OCI-M1 (cell line): Measurements from ENCODE around the gene NXNL2.

Experiments used
- DNase-seq: peaks from one replicate; lab custom pipeline; 2025; lab: John Stamatoyannopoulos, UW

NXNL2 gene

DNA sequence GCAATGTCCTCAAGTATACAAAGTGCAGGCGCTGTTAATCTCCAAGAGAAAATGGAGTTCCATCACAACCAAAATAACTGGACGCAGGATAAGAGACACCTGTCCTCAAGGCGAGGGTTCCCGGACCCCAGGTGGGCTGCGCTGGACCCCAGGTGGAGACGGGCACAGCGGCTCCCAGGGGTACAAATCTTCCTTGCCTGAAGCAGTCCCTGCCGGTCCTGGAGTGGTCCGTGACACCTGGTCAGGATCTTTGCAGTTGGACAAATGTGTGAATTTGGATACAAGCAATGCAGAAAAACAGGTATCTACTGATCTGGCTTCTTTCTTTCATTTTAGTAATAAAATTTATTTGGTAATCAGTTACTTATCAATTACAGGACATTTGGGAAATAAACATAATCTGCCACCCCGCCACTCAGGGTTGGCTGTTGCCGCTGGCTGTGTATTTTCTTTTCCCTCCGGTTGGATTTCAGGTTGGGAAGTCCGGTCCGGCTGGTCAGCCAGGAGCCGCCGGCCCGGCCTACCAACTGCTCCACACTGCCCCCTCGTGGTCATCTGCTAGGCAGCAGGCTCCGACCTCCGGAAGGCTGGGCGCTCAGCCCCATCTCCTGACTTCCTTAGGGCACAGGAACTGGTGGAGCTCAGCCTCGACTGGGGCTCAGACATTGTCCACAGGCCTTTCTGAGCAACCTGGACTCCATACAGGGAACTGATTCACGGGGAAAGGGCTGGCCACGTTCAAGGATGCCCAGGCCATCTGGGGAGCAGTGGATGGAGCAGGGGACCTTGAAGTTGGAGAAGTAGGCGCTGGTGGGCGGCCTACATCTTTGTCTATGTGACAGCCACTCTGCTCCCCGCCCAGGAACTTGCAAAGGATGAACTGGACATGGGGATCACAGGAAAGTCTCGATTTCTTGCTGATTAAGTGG lies 43.4 kb downstream of the NXNL2 start:
- peak; percentile 79 for DNase-seq

DNA sequence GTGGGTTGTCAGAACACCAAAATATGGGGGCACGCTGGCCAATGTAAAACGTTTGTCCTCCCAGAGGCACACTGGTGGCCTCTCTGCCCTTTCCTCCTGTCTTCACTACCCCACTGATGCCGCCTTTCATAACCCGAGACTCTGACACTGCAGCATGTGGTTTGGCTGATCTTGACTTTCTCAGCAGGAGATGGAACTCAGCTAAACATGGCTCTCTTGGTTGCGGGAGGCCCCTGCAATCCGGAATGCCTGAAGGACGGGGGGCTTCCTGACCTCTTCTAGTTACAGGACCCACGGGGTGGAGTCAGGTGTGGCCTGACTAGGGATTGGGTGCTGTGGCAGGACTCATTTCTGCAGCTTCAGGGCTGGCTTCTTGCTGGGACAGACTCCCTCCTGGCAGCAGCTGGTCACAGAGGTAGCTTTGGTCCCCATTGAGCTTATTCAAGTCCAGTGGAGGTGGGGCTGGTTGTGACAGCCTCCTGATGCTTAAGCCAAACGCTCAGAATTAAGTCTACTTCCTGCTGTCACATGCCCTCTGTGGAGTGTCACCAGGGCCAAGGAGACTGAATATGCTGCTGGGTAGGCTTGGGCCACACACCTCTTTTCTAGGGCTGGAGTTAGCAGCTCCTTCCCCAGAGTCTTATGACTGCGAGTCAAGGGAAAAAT lies 44.2 kb downstream of the NXNL2 start:
- DNase-seq = no peak

DNA sequence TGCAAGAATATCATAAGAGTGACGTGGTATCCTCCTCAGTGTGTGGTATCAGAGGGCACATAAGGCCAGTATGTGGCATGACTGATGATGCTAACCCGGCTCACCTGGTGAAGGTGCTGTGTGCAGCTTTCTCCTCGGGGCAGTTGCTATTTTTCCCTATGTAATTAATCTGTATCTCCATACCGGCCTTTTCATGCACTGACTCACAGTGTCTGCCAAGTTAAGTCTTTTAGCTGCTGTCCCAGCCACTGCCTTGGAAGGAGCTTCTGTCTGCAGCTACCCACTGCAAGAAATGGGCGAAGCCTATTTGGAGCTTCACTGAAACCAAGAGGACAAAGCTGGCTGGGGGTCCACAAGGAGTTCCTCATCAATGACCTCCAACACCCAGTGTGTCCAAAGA lies 46.0 kb downstream of the NXNL2 start:
- DNase-seq = no peak

DNA sequence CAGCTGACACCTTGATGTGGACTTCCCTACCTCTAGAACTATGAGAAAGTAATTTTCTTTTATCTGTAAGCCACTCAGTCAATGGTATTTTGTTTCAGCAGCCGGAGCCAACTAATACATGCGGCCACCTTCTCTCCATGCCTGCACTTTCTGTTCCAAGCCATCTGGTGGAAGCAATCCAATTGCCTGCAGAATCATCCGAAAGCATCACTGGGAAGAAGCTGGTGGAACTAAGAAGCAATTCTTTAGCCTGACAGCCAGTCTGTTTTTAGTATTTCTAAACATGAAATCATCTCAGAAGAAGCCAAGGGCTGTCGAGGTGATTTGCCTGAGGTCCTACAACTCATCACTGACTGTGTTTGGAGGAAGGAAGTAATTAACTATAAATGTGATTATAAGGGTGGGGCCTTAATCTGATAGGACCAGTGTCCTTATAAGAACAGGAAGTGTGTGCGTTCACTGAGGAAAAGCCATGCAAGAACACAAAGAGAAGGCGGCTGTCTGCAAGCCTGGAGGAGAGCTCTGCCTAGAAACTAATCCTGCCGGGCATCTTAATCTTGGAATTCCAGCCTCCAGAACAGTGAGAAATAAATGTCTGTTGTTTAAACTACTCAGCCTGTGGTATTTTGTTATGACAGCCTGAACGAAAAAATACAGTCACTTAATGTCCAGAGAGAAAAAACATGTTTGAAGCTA lies 49.1 kb downstream of the NXNL2 start:
- no peak for DNase-seq

DNA sequence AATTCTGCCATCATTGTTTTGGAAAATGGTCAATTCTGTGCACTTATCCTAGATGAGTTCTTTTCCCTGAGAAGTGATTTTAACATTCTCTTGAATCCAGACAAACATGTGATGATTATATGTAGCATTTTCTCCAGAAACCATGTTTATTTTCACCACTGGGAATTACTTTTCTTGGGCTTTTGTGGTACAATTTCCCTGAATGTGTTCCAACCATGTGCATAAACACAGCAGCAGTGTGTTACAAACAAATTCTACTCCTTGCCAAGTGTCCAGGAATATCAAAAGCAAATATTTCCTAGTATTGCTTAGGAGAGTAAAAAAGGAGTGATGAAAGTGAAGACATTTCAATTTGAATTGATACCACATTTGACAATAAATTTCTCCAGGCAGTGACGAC lies 50.4 kb downstream of the NXNL2 start:
- DNase-seq = no peak

DNA sequence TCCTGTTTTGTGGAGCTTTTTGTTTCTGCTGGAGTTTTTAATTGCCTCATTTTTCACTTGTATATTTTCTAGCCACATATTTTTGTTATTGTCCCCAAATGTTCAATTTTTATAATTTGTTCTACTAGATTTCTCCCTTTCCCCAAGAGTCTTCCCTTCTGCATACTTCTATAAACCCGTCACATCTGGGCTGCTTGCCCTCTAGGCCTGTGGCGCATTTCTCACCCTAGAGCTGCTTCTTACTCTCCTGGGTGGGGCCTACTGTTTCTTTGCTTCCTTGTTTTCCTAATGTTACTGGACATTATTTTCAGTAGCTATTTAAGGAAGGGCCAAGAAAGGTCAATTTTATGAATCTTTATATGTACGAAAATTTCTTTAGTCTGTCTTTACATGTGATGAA lies 51.5 kb downstream of the NXNL2 start:
- DNase-seq = no peak

DNA sequence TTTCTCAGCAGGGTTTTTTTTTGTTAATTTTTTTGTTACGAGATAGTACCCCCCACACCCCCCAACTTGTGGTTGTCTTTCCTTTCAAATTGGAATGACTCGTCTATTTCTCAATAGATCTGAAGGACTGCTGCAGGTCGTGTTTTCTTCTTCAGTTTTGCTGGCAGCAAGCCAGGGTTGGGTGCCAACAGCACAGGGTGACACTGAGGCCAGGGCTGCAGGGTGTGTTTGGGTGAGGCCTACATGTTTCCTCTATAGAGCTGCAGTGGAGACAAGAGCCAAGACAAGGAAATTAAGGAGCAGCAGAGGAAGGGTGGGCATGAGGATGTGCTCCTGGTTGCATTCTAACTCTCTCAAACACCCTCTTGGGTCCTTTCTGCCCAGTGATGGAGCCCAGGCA lies 52.2 kb downstream of the NXNL2 start:
- no peak for DNase-seq

DNA sequence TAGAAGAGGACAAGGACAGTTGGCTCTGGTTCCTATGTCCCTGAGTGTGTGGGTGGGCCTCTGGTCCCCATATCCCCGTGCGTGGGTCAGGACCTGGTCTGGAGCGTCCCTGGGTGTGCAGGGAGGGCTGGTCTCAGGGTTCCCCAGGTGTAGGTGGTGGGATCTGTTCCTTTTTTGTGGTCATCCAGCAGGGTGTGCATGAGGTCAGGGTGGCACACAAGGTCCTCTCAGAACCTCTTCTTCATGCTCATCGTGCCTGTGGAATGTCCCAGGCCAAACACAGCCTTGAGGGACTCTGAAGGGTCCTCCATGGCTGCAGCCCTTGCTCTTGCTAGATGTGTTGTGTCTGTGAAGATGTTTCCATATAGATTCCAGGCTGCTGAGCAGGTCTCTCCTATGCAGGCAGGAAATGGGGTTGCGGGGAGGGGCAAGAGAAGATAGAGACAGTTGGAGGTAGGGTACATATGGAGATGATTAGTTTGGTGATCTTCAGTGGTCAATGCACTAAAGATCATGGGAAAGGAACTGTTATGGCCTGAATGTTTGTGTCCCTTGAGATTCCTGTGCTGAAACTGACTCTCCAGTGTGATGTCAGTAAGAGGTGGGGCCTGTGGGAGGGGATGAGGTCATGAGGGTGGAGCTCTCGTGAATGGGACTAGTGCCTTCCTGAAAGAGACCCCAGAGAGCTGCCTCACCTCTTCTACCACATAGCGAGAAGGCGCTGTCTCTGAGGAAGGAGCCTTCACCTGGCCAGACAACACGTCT lies 53.1 kb downstream of the NXNL2 start:
- DNase-seq = no peak

DNA sequence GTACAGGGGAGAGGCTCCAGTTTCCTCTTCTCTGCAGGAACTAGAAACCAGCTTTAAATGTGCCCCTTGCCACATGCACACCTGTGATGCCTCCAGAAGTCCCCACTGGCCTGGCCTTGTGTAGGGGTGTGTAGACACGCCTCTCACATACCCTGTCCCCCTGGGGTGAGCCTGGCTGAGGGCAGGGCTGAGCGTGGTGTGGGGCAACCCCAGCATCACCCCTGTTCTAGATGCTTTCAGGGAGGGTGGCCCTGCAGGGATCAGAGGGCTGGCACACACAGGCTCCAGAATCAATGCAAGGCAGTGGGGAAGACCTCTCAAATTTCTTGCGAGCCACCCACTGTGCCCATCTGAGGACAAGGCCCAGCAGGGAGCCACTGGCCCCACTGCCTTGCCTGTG lies 54.7 kb downstream of the NXNL2 start:
- DNase-seq = no peak

DNA sequence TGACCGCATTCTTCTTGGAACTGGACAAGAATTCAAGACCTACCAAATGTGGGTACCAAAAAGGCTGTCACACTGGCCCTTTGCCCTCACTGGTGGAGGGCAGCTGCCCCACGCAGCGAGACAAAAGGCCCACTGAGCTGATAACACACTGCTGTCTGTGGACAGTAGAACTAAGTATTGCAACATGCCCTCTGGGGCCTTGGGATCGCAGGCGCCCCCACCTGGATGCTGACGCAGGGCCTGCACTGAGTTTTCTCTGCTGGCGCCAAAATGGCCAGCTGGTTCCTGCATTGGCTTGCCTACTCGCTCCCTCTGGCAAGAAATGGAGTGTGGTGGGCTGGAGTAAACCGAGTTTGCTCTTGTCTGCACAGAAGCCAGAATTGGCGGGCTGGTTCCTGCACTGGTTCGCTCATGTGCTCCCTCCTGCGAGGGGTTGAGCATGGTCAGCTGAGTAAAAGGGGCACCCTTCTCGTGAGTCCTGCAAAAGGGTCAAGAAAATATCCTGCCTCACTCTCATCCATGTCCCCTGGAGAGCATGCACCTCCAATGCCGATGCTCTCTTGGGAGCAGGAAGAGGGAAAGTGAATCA lies 55.7 kb downstream of the NXNL2 start:
- DNase-seq = peak; percentile 13

DNA sequence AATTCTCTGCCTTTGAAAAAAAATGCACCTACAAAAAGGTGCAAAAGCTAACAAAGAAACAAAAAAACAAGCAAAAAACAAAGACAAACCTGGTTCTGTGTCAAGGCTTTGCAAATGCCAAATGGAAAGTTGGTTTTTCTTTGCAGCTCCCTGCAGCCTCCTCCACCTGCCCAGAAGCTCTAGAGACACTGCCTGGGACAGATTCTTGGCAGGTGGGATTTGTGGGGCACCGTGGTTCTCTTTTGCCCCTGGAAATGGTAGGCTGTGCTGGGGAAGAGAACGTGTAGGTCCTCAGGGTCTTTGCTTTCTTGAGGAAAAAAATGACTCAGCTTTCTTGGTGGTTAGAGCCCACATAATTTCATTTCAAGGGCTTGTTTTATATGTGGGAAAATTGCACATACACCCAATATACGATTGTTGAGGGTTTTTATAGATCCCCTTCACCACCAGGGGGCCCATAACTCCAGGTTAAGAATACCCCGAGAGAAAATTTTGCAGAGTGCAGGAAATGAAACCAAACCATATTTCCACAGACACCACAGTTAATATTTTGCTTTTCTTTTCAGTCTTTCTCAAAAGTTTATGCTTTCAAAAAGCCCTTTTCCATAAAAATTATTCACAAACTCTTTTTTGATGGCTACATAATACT lies 58.7 kb downstream of the NXNL2 start:
- peak; percentile 63 for DNase-seq
